DLD1 (cell line): ENCODE results near the gene PSMC4.

Source experiments
- in situ Hi-C: cut with HindIII; loops from 2 replicates; pipeline ENCODE4 v1.10.0; 2017; ENCODE audit warnings: low sequenced_read_pairs

Gene PSMC4

GRCh38 chr19:39970675-39971379 is at the start of gene PSMC4:
PSMC4 (plus strand) TSS chr19:39971165; CDS start chr19:39971203, 38 bp downstream.
- in situ Hi-C loops: no loop called here

- in situ Hi-C loops: no loop called here
These were observed 47.1 kb upstream of the PSMC4 start for GRCh38 chr19:39923862-39924261.

- in situ Hi-C loops: no loop called here
These were observed 46.6 kb upstream of the PSMC4 start for GRCh38 chr19:39924389-39924788.

GRCh38 chr19:39924952-39925351 is 46.0 kb upstream of the PSMC4 start:
- in situ Hi-C loops: loop anchor here (25.0 kb wide), 1 partner anchor 138 kb away; the partner anchor contains the start of gene LEUTX

DNA sequence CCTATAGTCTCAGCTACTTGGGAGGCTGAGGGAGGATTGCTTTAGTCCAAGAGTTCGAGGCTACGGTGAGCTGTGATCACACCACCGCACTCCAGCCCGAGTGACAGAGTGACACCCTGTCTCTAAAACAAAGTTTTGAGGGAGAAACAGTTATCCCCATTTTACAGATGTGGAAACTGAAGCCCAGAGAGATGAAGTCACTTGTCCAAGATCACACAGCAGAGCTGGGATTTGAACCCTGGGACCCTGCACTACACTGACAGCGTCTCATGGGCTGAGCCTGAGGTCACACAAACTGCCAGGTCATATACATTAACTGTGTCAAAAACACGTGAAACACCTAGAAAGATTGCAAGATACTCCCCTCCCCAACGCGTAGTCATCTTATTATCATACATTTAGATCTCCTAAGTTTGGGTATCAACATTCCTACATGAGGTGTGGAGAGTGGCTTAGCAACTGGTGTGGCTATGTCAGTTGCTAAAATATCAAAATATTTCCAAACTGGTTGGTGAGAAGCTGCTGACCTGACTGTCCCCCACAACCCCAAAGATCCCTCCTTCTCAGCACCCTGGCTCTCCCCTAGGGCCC is 44.7 kb upstream of the PSMC4 start:
- in situ Hi-C loops: loop anchor here (25.0 kb wide), 1 partner anchor 139 kb away; the partner anchor contains the start of gene LEUTX

DNA sequence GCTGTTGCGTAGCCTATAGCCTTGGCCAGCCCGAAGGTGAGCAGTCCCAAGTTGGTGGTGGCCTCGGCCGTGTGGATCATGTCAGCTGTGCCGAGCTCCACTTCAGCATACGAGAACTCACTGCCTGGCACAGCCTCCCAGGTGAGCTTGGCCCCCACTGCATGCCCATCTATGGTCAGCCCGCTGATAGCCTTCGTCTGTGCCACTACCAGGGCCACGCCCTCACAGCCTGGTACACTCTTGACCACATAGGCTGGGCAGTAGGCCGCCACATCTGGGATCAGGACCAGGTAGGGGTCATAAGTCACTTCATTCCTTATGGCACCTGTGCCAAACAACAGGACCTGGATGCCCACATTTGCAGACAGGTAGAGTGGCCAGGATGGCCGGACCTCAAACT is 43.9 kb upstream of the PSMC4 start:
- in situ Hi-C loops: loop anchor here (25.0 kb wide), 1 partner anchor 140 kb away; the partner anchor contains the start of gene LEUTX

DNA sequence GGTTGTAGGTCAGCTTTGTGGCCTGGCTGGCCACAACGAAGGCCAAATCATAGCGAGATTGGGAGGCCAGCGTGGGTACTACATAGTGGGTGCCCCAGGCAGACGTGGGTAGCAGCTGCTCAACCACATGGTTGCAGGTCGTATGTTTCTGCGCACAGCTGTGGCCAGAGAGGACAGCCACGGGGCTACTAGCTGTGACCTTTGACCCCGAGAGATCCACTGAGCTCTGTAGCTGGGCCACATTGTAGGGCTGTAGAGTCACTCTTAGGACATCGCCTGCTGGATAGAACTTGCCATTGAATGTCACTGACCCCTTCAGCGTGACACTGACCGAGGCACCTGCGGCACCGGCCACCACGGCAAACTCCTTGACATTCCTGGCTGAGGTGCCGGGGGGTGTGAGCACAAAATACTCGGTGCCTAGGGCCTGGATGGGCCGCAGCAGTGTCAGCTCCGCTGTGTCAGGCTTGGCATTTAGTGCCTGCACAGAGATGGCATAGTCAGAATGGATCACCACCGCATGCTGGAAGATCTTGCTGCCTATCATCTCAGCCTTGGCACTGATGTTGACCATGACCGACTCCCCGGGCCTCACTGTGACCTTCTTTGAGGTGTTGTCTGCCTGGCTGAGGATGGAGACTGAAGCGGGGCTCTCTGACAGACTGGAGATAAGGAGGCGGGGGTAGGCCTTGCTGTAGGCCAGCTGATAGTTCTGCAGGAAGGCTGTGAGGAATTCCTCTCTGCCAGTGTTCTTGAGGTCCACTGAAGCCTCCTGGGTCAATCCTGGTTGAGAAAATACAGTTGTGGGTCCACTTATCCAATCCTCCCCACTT is 43.2 kb upstream of the PSMC4 start:
- in situ Hi-C loops: loop anchor here (25.0 kb wide), 1 partner anchor 140 kb away; the partner anchor contains the start of gene LEUTX

DNA sequence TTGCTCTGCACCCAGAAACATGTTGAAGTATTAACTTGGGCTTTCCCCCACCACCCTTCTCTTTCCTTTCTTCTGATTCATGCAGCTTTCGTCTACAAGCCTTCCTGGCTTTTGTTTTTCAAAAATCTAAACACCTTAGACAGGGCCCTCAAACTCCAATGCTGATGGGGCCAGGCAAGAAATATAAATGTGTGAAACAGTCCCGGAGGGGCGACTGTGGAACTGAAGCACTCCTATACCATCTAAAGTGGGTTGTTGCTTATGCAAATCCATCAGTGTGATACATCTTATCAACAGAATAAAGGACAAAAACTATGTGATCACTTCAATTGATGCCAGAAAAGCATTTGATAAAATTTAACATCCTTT is 42.6 kb upstream of the PSMC4 start:
- in situ Hi-C loops: loop anchor here (25.0 kb wide), 1 partner anchor 141 kb away; the partner anchor contains the start of gene LEUTX

- in situ Hi-C loops: loop anchor here (25.0 kb wide), 1 partner anchor 142 kb away; the partner anchor contains the start of gene LEUTX
These were observed 41.2 kb upstream of the PSMC4 start for GRCh38 chr19:39929750-39930149.

GRCh38 chr19:39934584-39935363 is 36.2 kb upstream of the PSMC4 start, which contains the start of gene FCGBP:
FCGBP (minus strand) TSS chr19:39934634.
- in situ Hi-C loops: loop anchor here (25.0 kb wide), 1 partner anchor 147 kb away; the partner anchor contains the start of gene LEUTX

- in situ Hi-C loops: loop anchor here (25.0 kb wide), 1 partner anchor 148 kb away; the partner anchor contains the start of gene LEUTX
These were observed 35.7 kb upstream of the PSMC4 start for GRCh38 chr19:39935364-39935661.

DNA sequence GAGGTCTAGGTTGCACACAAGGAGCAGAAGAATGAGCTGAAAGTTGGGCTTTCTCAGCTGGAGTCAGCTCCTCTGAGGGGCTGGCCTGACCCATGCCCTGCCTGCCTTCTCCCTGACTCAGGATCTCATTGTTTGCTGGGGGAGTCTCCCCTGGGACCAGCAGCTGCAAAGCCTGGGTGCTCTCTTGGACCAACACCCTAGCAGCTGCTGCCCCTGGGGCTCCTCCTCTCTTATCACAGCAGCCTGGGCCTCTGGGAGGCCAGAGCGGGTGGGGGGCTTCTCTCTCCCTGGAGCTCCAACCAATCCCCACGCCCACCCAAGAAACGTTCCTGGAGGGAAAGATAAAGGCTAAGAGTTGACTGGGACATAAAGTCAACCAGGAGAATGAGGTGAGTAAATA is 34.9 kb upstream of the PSMC4 start:
- in situ Hi-C loops: loop anchor here (25.0 kb wide), 1 partner anchor 149 kb away; the partner anchor contains the start of gene LEUTX

GRCh38 chr19:39936622-39937021 is 34.3 kb upstream of the PSMC4 start:
- in situ Hi-C loops: loop anchor here (25.0 kb wide), 1 partner anchor 149 kb away; the partner anchor contains the start of gene LEUTX

- in situ Hi-C loops: loop anchor here (25.0 kb wide), 1 partner anchor 150 kb away; the partner anchor contains the start of gene LEUTX
These were observed 33.8 kb upstream of the PSMC4 start for GRCh38 chr19:39937094-39937720.

DNA sequence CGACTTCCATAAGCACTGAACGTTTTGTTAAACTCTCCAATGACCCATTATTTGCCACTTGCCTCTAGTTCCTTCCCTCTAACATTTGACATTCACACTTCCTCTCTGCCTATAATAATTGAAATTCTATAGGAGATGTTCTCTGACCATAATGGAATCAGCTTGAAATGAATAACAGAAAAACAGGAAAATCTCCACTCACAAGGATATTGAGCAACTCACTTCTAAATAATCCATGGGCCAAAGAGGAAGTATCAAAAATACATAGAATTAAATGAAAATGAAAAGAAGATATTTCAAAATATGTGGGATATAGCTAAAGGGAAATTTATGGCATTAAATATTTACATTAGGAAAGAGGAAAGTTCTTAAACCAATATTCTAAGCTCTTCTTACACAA is 33.2 kb upstream of the PSMC4 start:
- in situ Hi-C loops: loop anchor here (25.0 kb wide), 1 partner anchor 150 kb away; the partner anchor contains the start of gene LEUTX

GRCh38 chr19:39939556-39939955 is 31.4 kb upstream of the PSMC4 start:
- in situ Hi-C loops: loop anchor here (25.0 kb wide), 1 partner anchor 152 kb away; the partner anchor contains the start of gene LEUTX

DNA sequence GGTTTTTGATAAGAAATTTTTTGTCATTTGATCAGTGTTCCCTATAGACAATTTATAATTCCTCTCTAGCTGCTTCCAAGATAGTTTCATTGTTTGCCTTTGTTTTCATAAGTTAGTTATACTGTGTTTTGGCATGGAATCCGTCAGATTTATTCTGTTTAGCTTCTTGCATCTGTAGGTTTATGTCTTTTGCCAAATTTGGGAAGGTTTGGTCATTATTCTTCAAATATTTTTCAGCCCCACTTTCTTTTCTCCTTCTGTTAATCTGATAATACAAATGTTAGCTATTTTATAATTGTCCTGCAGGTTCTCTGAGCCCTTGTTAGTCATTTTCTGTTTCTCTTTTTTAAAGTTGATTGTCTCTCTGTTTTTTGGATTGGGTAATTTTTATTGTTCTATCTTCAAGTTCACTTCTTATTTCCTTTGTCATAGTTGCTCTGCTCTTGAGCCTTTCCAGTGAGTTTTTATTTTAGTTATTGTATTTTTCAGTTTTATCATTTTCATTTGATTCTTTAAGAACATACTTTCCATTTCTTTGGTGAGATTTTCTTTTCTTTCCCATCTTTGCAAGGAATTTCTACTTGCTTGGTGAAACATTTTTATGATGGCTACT is 30.6 kb upstream of the PSMC4 start:
- in situ Hi-C loops: loop anchor here (25.0 kb wide), 1 partner anchor 153 kb away; the partner anchor contains the start of gene LEUTX

DNA sequence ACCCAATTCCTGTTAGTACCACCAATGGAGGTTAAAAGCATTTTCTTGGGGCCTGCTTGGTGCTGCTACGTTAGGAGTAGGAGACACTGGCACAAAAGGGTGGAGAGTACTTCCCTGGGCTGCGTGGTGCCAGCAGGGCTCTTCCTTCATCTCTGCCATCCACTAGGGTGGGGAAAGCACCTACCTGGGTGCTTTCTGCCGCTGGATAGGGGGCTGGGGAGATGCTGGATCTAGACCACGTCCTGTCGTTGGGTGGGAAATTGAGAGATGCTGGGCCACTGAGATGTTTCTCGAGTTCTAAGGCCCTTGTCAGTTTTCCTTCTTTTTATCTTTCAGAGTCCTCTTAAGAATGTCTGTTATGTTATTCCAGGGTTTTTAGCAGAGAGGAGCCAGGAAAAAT is 29.8 kb upstream of the PSMC4 start:
- in situ Hi-C loops: loop anchor here (25.0 kb wide), 1 partner anchor 154 kb away; the partner anchor contains the start of gene LEUTX
